Activated naive CD8-positive, alpha-beta T cell treated with anti-CD3 and anti-CD28 coated beads for 36 hours (primary cell): ENCODE results near the gene MATK. TPM values are rescaled to one million over a fixed set of nuclear protein-coding genes. Genes with fewer than 3 reads are reported as not detected.
A peak's percentile ranks its signal among the peaks of the same experiment; 100 is the strongest.

Source experiments
- DNase-seq: peaks from one replicate; pipeline ENCODE4 v3.0.0; 2021
- H3K27ac Mint-ChIP-seq: one replicate; pipeline ENCODE4 v1.8.0; 2022; ENCODE audit warnings: mild to moderate bottlenecking, moderate library complexity, mixed read lengths
- H3K27me3 Mint-ChIP-seq: one replicate; pipeline ENCODE4 v1.8.0; 2022; ENCODE audit warnings: mild to moderate bottlenecking, mixed read lengths
- H3K36me3 Mint-ChIP-seq: one replicate; pipeline ENCODE4 v1.8.0; 2021; ENCODE audit warnings: mild to moderate bottlenecking, mixed read lengths
- H3K4me1 Mint-ChIP-seq: one replicate; pipeline ENCODE4 v1.8.0; 2021; ENCODE audit warnings: mixed read lengths
- H3K4me3 Mint-ChIP-seq: one replicate; pipeline ENCODE4 v1.8.0; 2022; ENCODE audit warnings: mild to moderate bottlenecking, moderate library complexity, mixed read lengths
- H3K9me3 Mint-ChIP-seq: one replicate; pipeline ENCODE4 v1.8.0; 2022; ENCODE audit warnings: mixed read lengths
- total RNA-seq, 2 experiments: library from RNA; stranded (reverse); gene quantifications; one replicate each; pipeline ENCODE4 v1.2.3, GENCODE V29; 2021

The MATK gene
- total RNA-seq, 2 experiments from 2014 or later = 32.1 to 33.8 TPM

- Mint-ChIP-seq H3K9me3 (peaks cover 14% of the 10 kb centered on the region), H3K4me1 (peaks cover 8% of the 10 kb centered on the region), H3K27me3 (no peaks in the 10 kb centered on the region), H3K27ac (peak overlapping the region; percentile 70), H3K36me3 (peaks cover 33% of the 10 kb centered on the region), H3K4me3 (peak overlapping the region; percentile 86)
- DNase-seq = no peak
Observed at GRCh38 chr19:3784607-3785450, 1.4 kb downstream of the MATK start.

DNA sequence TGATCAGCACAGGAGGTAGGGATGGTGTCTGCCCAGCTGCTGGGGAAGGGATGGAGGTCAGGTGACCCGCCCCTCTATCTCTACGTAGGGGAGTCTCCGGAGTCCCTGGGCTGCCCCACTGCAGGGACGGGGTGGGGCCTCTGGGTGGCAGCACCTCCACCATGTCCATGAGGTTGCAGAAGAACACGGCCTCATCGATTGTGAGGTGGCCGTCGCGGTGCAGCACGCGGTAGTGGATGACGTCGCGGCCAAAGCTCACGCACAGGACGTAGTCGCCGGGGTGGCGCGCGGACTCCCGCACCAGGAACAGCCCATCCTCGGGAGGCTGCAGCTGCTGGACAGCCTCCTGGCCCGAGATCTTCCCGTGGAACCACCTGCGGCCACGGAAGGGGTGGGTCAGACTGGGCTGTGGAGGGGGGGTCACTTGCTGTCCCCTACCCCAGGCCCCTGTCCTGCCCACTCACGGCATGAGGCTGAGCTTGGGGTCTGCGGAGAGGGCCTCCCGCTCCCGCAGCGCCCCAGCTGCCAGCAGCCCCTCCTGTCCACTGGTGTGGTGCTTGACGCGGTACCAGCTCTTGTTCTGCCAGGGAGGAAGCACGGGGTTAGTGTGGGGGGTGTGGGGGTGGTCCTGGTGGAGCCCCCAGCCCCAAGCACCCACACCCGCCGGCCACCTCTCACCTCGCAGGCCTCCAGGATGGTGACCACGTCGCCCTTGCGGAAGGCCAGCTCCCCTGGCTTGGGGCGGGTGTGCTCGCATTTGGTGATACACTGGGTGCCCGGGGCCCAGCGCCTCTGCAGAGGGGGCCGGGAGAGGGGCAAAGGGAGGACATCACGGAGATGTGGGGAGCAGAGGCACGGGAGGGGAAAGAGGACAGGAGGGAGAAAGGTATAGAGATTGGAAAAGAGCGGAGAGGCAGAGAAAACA, 2.3 kb downstream of the MATK start:
- Mint-ChIP-seq H3K27ac (no peak overlapping the region), H3K4me1 (peaks cover 5% of the 10 kb centered on the region), H3K9me3 (peaks cover 14% of the 10 kb centered on the region), H3K27me3 (no peaks in the 10 kb centered on the region), H3K36me3 (peaks cover 33% of the 10 kb centered on the region), H3K4me3 (peak overlapping the region; percentile 86)
- peak; percentile 56 for DNase-seq

DNA sequence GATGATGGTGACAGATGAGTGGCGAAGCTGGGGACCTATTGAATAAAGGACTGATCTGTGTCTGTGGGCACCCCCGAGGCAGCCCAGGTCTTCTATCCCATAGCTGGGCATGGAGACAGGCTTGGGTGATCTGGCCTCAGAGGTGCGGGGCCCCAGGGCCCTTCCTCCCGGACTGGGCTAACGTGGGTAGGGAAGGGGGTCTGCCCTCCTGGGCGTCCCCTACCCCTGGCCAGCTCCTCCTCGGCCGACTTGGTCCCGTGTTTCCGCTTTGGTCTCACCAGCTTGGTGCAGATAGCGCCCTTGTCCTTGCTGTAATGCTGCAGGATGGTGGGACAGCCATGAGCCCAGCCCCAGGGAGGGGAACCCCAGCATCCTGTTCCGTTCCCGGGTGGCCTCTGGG, 3.3 kb downstream of the MATK start:
- Mint-ChIP-seq H3K27me3 (no peaks in the 10 kb centered on the region), H3K36me3 (peaks cover 33% of the 10 kb centered on the region), H3K4me1 (peaks cover 3% of the 10 kb centered on the region), H3K4me3 (no peak overlapping the region), H3K9me3 (peaks cover 14% of the 10 kb centered on the region), H3K27ac (no peak overlapping the region)
- no peak for DNase-seq

GRCh38 chr19:3782330-3782729, 3.9 kb downstream of the MATK start:
- H3K4me3 Mint-ChIP-seq = no peak overlapping the region
- H3K27ac Mint-ChIP-seq = no peak overlapping the region
- H3K27me3 Mint-ChIP-seq = no peaks in the 10 kb centered on the region
- peaks cover 33% of the 10 kb centered on the region for H3K36me3 Mint-ChIP-seq
- DNase-seq = no peak
- peaks cover 3% of the 10 kb centered on the region for H3K4me1 Mint-ChIP-seq
- peaks cover 14% of the 10 kb centered on the region for H3K9me3 Mint-ChIP-seq

DNA sequence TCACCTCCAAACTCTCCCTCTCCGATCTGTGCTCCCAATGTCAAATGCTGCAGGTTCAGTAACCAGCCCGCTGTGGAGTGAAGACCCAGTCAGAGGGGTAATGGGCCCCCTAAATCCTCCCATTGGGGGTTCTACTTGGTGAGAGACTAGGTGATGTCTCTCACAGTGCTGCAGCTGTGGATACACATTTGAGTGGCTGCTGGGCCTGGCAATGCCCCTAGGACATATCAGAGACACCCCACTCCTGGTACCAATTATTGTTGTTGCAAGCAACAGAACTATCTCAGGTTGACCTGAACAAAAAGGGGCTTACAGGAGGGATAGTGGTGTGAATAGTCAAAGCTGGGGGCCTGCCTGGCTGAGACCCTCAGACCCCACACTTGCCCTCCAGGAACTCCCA, 4.6 kb downstream of the MATK start:
- no peak for DNase-seq
- Mint-ChIP-seq H3K36me3 (peaks cover 35% of the 10 kb centered on the region), H3K4me1 (peaks cover 3% of the 10 kb centered on the region), H3K4me3 (no peak overlapping the region), H3K27ac (no peak overlapping the region), H3K9me3 (peaks cover 14% of the 10 kb centered on the region), H3K27me3 (no peaks in the 10 kb centered on the region)

DNA sequence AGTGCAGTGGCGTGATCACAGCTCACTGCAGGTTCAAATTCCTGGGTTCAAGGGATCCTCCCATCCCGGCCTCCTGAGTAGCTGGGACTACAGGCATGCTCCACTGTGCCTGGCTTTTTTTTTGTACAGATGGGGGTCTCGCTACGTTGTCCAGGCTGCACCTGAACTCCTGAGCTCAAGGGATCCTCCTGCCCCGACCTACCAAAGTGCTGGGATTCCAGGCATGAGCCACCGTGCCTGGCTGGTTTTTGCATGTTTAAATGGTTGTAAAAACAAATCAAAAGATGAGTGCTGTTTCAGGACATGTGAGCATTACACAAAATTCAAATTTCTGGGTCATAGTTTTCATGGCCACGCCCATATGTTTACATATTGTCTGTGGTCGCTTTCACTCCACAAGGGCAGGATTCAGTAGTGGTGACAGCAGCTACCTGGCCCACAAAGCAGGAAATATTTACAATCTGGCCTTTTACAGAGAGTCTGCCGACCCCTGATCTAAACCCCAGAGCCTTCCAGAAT, 5.3 kb downstream of the MATK start:
- Mint-ChIP-seq H3K27ac (no peak overlapping the region), H3K4me3 (no peak overlapping the region), H3K4me1 (peaks cover 3% of the 10 kb centered on the region), H3K36me3 (peaks cover 35% of the 10 kb centered on the region), H3K9me3 (peaks cover 14% of the 10 kb centered on the region), H3K27me3 (no peaks in the 10 kb centered on the region)
- DNase-seq = no peak

- Mint-ChIP-seq H3K4me3 (no peak overlapping the region), H3K4me1 (no peaks in the 10 kb centered on the region), H3K9me3 (peaks cover 14% of the 10 kb centered on the region), H3K27me3 (no peaks in the 10 kb centered on the region), H3K36me3 (peaks cover 29% of the 10 kb centered on the region), H3K27ac (no peak overlapping the region)
- DNase-seq = no peak
Observed at GRCh38 chr19:3778899-3779723, 7.1 kb downstream of the MATK start.

GRCh38 chr19:3778104-3778867, 7.9 kb downstream of the MATK start:
- peaks cover 14% of the 10 kb centered on the region for H3K9me3 Mint-ChIP-seq

GRCh38 chr19:3776479-3777040, 9.6 kb downstream of the MATK start:
- Mint-ChIP-seq H3K4me1 (no peaks in the 10 kb centered on the region), H3K4me3 (no peak overlapping the region), H3K36me3 (peaks cover 10% of the 10 kb centered on the region), H3K27me3 (no peaks in the 10 kb centered on the region), H3K9me3 (peaks cover 6% of the 10 kb centered on the region), H3K27ac (no peak overlapping the region)
- no peak for DNase-seq

More at GRCh38 chr19:3778104-3778867, 7.9 kb downstream of the MATK start:
- DNase-seq = no peak
- Mint-ChIP-seq H3K27ac (no peak overlapping the region), H3K4me3 (no peak overlapping the region), H3K27me3 (no peaks in the 10 kb centered on the region), H3K4me1 (no peaks in the 10 kb centered on the region), H3K36me3 (peaks cover 25% of the 10 kb centered on the region)

DNA sequence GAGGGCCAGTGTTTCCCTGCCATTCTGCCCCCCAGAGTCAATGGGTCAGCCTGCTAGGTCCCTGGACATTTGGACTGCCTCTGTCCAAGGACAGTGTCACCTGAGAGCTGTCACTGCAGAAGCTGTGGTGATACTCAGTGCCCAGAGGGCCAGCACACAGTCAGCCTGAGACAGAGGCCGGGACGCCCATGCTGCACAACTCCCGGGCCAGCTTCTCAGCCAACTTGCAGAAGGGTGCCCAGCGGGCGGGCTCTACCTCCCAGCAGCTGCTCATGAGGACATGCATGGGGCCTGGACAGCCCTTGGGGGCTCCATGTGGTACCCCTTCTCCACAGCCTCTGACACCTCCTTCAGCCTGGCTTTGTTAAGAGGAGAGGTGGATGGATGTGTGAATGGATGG, 10.3 kb downstream of the MATK start:
- H3K4me3 Mint-ChIP-seq = no peak overlapping the region
- no peak overlapping the region for H3K27ac Mint-ChIP-seq
- H3K9me3 Mint-ChIP-seq = peaks cover under 1% of the 10 kb centered on the region
- H3K27me3 Mint-ChIP-seq = no peaks in the 10 kb centered on the region
- DNase-seq = no peak
- no peaks in the 10 kb centered on the region for H3K4me1 Mint-ChIP-seq
- H3K36me3 Mint-ChIP-seq = peaks cover 3% of the 10 kb centered on the region

DNA sequence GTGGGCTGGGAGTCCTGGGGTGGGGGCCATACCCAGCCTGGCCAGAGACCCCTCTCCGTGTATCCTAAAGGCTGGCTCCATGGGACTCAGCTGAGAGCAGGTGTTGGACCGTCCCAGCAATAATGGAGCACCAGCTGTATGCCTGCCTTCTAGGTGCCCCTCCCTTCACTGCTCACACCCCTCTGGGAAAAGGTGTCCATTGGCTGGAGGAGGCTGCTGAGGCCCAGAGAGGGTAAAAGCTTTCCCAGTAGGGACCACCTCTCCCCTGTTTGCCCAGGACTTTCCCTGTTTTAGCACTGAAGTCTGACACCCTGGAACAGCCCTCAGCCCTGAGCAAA, 10.8 kb downstream of the MATK start:
- H3K4me1 Mint-ChIP-seq = no peaks in the 10 kb centered on the region
- H3K27ac Mint-ChIP-seq = no peak overlapping the region
- DNase-seq = no peak
- no peak overlapping the region for H3K4me3 Mint-ChIP-seq
- peaks cover 1% of the 10 kb centered on the region for H3K36me3 Mint-ChIP-seq
- no peaks in the 10 kb centered on the region for H3K9me3 Mint-ChIP-seq
- no peaks in the 10 kb centered on the region for H3K27me3 Mint-ChIP-seq

DNA sequence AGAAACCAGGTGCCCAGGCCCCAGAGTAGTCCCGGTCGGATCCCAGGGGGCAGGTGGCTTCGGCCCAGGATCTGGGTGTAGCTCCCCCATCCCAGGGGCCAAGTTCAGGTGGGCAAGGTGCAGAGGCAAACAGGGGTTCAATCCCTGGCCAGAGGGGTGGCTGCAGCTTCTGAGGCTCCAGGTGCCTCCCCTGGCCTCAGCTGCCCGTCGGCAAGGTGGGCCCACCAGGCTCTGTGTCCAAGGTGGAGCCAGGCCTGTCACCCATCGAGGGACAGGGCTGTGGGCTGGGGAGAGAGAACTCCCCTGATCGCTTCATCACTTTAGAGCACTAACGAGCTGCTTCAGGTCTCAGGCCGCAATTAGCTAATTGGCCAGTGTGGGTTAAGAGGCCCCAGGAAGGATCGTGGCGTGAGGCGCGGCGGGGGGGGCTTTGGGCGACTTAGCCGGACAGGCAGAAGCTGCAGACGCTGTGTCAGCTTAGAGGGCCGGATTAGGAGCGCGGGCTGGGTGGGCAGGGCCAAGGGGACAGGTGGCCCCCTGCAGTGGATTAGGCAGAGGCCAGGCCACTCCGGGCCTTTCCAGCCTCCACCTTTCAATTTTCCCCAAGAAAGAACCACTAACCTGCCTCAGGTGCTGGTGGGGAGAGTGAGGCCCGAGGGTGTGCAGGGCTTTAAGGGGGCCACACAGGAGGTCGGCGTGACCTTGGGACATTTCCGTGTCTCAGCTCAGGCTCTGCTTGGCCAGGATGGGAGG, 11.4 kb downstream of the MATK start:
- no peak overlapping the region for H3K4me3 Mint-ChIP-seq
- no peaks in the 10 kb centered on the region for H3K27me3 Mint-ChIP-seq
- H3K36me3 Mint-ChIP-seq = peaks cover 1% of the 10 kb centered on the region
- H3K4me1 Mint-ChIP-seq = no peaks in the 10 kb centered on the region
- DNase-seq = no peak
- H3K27ac Mint-ChIP-seq = no peak overlapping the region
- H3K9me3 Mint-ChIP-seq = no peaks in the 10 kb centered on the region

- H3K9me3 Mint-ChIP-seq = no peaks in the 10 kb centered on the region
- no peaks in the 10 kb centered on the region for H3K4me1 Mint-ChIP-seq
- no peaks in the 10 kb centered on the region for H3K27me3 Mint-ChIP-seq
- DNase-seq = no peak
- H3K4me3 Mint-ChIP-seq = no peak overlapping the region
- H3K27ac Mint-ChIP-seq = no peak overlapping the region
- peaks cover 1% of the 10 kb centered on the region for H3K36me3 Mint-ChIP-seq
Observed at GRCh38 chr19:3773814-3774515, 12.2 kb downstream of the MATK start.
